Parathyroid adenoma (tissue), 2 donors: ENCODE measurements around the gene LMX1B.

Source experiments
- H2AFZ ChIP-seq: fragments of 300-600 bp; sonication (generic); one replicate; pipeline ENCODE4 v1.7.0; 2017; ENCODE audit warnings: antibody characterized with exemption, mild to moderate bottlenecking
- H3K27ac ChIP-seq: fragments of 300-600 bp; sonication (generic); one replicate; pipeline ENCODE4 v1.7.0; 2017
- H3K27me3 ChIP-seq: fragments of 300-600 bp; sonication (generic); one replicate; pipeline ENCODE4 v1.7.0; 2017; ENCODE audit warnings: low read length; ENCODE audit not compliant: control insufficient read depth, insufficient read depth
- H3K36me3 ChIP-seq: fragments of 300-600 bp; sonication (generic); one replicate; pipeline ENCODE4 v1.7.0; 2017; ENCODE audit warnings: low read length; ENCODE audit not compliant: control insufficient read depth, insufficient read depth
- H3K4me1 ChIP-seq: fragments of 300-600 bp; sonication (generic); one replicate; pipeline ENCODE4 v1.7.0; 2017; ENCODE audit warnings: control low read depth
- H3K4me2 ChIP-seq: fragments of 300-600 bp; sonication (generic); one replicate; pipeline ENCODE4 v1.7.0; 2017; ENCODE audit warnings: low read length
- H3K4me3 ChIP-seq: fragments of 300-600 bp; sonication (generic); one replicate; pipeline ENCODE4 v1.7.0; 2017; ENCODE audit warnings: low read depth, low read length
- H3K79me2 ChIP-seq: fragments of 300-600 bp; sonication (generic); one replicate; pipeline ENCODE4 v1.7.0; 2017; ENCODE audit warnings: control low read depth
- H3K9ac ChIP-seq: fragments of 300-600 bp; sonication (generic); one replicate; pipeline ENCODE4 v1.7.0; 2017; ENCODE audit warnings: mild to moderate bottlenecking
- H3K9me3 ChIP-seq: fragments of 300-600 bp; sonication (generic); one replicate; pipeline ENCODE4 v1.7.0; 2017; ENCODE audit warnings: low read length; ENCODE audit not compliant: control insufficient read depth
- TF ChIP-seq, protein P1 (sequence below): fragments of 300-600 bp; sonication (generic); IDR thresholded peaks from one replicate; pipeline ENCODE4 v1.7.0; 2017; ENCODE audit warnings: antibody characterized with exemption, mild to moderate bottlenecking
- donor health status: primary hyperparathyroidism.

The LMX1B gene

DNA sequence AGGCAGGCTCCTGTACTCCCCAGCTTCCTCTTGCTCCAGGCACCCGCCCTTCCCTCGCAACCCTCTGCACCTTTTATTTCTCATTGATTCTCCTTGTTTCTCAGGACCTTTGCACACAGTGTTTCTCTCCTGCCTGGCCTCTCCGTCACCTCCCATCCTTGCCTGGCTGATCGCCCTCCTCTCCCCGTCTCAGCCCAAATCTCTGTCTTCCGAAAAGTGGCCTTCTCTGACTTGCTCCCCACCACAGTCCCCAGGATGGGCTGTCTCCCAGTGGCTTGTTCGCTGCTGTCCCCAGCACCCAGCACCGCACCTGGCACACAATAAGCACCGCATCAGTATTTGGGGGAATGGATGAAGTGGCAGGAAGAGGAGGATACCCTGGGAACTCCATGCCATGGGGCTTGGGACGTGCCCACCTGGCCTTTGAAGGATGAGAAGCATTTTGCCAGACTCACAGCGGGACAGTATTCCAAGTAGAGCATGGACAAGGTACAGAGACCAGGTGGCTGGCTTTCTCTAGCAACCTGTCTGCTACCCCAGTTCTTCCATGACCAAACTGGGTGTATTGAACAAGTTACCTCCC, 62.5 kb downstream of the LMX1B start:
- H3K27me3 ChIP-seq = no peaks in the 10 kb centered on the region
- H3K4me3 ChIP-seq = no peak overlapping the region
- H2AFZ ChIP-seq = no peak overlapping the region
- no peaks in the 10 kb centered on the region for H3K4me1 ChIP-seq
- no peak overlapping the region for H3K4me2 ChIP-seq
- TF ChIP-seq, protein P1, sequence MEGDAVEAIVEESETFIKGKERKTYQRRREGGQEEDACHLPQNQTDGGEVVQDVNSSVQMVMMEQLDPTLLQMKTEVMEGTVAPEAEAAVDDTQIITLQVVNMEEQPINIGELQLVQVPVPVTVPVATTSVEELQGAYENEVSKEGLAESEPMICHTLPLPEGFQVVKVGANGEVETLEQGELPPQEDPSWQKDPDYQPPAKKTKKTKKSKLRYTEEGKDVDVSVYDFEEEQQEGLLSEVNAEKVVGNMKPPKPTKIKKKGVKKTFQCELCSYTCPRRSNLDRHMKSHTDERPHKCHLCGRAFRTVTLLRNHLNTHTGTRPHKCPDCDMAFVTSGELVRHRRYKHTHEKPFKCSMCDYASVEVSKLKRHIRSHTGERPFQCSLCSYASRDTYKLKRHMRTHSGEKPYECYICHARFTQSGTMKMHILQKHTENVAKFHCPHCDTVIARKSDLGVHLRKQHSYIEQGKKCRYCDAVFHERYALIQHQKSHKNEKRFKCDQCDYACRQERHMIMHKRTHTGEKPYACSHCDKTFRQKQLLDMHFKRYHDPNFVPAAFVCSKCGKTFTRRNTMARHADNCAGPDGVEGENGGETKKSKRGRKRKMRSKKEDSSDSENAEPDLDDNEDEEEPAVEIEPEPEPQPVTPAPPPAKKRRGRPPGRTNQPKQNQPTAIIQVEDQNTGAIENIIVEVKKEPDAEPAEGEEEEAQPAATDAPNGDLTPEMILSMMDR = no peak
- H3K36me3 ChIP-seq = no peaks in the 10 kb centered on the region
- no peak overlapping the region for H3K27ac ChIP-seq
- no peaks in the 10 kb centered on the region for H3K9me3 ChIP-seq
- no peaks in the 10 kb centered on the region for H3K79me2 ChIP-seq
- H3K9ac ChIP-seq = no peak overlapping the region

- no peak overlapping the region for H3K4me3 ChIP-seq
- no peak overlapping the region for H3K4me2 ChIP-seq
- no peaks in the 10 kb centered on the region for H3K9me3 ChIP-seq
- no peaks in the 10 kb centered on the region for H3K4me1 ChIP-seq
- TF ChIP-seq, protein P1 = no peak
- H3K27me3 ChIP-seq = no peaks in the 10 kb centered on the region
- H2AFZ ChIP-seq = no peak overlapping the region
- no peaks in the 10 kb centered on the region for H3K79me2 ChIP-seq
- H3K36me3 ChIP-seq = no peaks in the 10 kb centered on the region
- no peak overlapping the region for H3K27ac ChIP-seq
- no peak overlapping the region for H3K9ac ChIP-seq
Observed at GRCh38 chr9:126676685-126677143, 63.0 kb downstream of the LMX1B start.

DNA sequence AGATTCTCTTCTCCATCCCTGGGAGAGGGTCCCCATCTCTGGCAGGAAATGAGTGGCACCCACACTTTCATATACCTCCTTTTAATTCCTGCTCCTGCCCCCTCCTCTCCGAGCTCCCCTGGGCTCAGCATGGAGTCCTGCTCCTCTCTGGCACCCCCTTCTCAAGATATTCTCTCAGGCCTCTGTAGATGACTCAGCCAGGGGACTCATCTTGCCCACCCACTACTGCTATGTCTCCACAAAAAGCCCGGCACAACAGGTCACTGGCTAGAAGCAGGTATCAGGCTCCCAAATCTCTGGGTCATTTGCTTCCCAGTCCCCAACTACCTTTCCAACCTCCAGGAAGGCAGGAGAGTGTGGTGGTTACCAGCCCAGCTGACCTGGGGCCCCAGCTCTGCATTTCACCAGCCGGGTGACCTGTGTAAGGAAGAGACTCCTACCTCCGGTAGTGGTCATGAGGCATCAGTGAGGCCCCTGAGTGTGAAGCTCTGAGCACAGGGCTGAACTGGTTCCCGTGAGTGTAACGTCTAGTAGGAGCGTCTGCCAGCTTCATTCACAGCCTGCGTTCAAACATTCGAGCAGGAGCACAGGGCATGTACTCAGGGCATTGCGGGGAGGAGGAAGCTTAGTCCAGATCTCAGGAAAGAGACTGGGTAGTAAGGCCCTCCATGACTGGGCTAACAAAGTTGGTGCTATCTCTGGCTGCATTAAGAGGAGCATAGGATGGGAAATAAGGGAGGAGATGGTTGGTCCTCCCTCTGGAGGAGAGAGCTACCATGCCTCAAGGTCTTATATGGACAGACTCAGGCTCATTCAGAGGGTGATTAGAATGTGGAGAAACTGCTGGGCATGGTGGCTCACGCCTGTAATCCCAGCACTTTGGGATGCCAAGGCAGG, 63.7 kb downstream of the LMX1B start:
- Histone ChIP-seq H3K79me2 (no peaks in the 10 kb centered on the region), H3K27me3 (no peaks in the 10 kb centered on the region), H3K4me1 (no peaks in the 10 kb centered on the region), H3K4me2 (no peak overlapping the region), H3K9me3 (no peaks in the 10 kb centered on the region), H3K27ac (no peak overlapping the region), H3K4me3 (no peak overlapping the region), H2AFZ (no peak overlapping the region), H3K36me3 (no peaks in the 10 kb centered on the region), H3K9ac (no peak overlapping the region)
- TF ChIP-seq, protein P1 = no peak

DNA sequence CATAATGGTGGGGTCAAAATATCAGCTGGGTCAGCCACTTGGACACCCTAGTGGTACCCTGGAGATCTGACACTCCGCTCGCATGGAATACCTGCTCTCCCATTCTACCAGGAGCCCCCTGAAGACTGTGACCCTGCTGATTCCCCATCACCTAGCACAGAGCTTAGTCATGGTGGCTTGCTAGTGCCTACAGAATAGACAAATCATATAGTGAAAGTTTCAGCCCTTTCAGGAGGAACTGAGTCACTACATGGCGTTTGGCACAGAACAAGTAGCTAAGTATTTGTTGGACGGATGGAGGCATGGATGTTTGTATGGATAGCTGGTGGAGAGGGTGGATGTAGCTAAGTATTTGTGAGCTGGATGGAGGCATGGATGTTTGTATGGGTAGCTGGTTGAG, 65.3 kb downstream of the LMX1B start:
- Histone ChIP-seq H2AFZ (no peak overlapping the region), H3K36me3 (no peaks in the 10 kb centered on the region), H3K9me3 (no peaks in the 10 kb centered on the region), H3K4me3 (no peak overlapping the region), H3K79me2 (no peaks in the 10 kb centered on the region), H3K4me2 (no peak overlapping the region), H3K27me3 (no peaks in the 10 kb centered on the region), H3K9ac (no peak overlapping the region), H3K4me1 (no peaks in the 10 kb centered on the region), H3K27ac (no peak overlapping the region)
- TF ChIP-seq, protein P1 = no peak
